Amniotic stem cell (primary cell): ENCODE data around the gene CHMP4A.

ENCODE experiments used
- DNase-seq: peaks from one replicate; lab custom pipeline; 2025; lab: John Stamatoyannopoulos, UW

Gene CHMP4A

DNA sequence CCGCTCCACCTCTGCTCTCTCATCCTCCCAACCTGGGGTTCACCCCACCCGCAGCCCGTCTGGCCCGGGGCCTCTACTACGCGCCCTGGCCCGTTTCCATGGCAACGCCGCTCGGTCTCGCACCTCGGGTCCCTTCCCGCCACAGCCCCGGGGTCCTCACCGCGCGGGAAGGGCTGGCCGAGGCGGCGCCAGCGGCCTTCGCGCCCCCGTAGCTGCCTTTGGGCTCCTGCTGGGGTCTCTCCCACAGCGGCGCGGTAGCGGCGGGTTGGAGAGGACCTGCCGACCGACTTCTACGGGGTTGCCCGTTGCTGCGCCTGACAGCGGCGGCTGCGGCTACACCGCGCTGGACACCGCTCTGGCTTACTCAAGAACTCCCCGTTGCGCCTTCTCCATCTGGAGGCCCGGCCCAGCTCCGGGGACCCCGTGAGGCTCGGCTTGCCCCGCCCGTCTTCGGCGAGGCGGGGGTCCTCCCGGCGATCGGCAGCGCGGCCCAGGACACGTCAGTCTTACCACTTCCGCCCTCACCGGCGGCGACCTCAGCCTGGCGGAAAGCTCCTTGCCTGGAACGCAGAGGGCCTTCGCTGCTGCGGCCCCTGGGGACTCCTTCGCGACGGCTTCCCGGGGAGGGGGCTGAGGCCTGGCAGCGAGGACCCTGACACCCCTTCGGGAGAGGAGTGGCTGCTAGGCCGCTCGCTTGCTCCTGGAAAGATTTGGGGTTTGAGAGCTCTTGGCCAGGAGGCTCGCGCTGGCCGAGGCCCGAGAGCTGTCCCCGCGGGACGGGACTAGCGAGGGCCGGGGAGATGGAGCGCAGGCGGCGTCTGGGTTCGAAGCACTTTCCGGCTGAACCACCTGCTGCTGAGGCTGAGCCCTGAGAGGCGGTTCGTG lies 17.9 kb downstream of the CHMP4A start, which contains the start of gene TM9SF1:
Gene TM9SF1, minus strand, starts transcription at position 256 of the 885 bp plus-strand sequence. CDS start 422 bp downstream, outside the sequence.
- DNase-seq, result peak; percentile 28

DNA sequence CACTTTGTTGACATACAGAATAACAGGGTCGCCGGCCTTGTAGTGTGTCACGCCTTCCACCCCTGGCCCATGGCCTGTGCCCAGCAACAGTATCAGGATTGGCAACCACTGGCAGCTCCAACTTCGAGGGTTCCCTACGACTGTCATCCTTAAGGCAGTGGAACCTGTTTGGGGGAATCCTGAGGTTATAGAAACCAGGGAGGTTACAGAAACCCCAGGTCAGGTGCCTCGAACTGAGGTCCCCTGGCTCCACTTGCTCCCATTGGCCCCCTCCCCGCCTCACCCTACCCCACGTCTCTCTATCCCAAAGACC lies 18.5 kb downstream of the CHMP4A start:
- no peak for DNase-seq

DNA sequence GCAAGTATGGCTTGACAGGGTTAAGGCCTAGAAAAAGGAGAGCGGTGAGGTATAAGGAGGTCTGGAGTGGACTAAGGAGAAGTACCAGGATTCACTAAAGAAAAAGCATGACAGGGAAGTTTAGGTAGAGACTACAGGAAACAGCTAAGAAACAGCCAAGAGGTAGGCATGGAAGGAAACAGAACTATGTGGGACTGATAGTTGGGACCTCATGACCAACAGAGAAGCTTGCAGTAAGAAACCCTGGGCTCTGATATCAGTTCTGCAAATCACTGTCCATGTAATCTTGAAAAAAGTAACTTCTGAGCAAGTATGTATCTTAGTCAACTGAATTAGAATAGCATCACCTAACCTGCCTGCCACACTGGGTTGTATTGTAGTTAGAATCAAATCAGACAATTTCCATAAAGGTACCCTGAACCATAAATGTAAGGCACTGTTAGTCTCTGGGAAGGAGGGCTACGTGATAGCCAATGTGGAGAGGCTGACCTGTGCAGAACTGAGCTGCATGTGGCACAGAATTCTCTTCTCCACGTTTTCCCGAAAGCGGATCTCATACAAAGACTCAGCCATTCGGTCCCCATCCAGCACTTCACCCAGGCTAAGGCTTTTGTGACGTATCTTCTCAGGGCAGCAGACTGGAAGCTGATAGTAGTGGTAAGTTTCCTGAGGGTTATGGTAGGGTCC lies 19.0 kb downstream of the CHMP4A start:
- DNase-seq, result no peak

DNA sequence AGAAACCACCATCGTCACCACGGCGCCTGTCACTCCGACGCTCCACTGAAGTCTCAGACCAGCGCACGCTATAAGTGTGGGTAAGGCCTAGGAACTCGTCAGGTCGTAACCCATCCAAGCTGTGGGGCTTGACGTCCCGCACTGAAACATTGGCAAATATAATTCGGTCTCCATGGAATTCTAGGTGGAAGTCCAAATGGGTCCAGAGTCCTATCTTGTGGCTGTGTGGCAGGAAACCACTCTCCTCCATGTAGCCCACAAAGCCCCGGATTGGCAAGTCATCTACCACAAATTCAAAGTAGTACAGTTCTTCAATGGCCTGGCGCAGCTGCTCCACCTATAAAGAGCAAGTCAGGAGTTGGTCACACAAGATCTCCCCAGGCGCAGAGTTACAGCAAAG lies 20.4 kb downstream of the CHMP4A start:
- no peak for DNase-seq

DNA sequence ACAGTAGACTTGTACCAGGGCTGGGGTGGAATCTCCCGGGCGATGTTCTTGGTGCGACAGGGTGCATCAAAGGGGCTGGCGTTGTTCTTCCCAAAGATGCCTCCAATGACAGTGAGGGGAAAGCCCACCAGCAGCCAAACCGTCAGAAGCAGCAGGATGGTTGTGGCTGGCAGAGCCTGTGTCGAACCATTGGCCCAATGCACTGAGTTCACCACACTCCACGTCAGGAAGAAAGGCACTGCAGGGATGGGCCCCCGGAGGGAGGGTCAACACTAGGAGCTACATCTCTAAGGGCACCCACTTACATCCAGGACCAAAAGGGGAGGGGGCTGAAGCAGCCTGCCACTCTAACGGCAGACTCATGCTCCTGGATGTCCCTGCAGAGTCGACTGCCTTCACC lies 22.9 kb downstream of the CHMP4A start:
- no peak for DNase-seq

DNA sequence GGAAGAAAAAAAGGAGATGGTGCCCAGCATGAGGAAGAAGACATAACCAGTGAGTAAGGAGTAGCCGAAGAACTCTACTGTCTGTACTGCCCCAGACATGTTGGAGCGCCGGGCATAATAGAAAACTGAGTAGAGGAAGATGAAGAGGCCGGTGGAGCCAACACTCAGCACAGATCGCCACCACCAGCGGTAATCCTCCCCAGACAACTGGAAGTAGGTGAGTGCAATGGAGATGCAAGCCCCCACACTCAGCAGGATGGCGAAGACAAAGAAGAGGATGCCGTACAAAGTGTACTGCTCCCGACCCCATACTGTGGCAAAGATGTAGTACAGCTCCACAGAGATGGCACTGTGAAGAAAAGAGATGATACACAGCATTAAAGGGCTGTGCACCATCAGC lies 23.8 kb downstream of the CHMP4A start:
- no peak for DNase-seq

DNA sequence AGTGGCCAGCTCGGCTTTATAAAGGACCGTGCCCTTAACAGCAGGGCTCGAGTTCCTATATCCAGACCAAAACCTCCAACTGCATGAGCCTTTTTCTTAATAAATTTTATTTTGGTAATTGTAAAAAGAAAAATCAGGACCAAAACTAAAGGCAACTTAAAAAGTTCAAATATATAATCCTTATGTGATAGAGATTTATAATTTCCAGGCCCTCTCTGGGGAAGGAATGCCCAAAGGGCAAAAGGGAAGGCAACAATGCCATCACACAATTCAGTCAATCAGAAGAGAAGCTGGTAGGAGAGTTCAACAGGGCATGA lies 24.3 kb downstream of the CHMP4A start:
- DNase-seq, result no peak

DNA sequence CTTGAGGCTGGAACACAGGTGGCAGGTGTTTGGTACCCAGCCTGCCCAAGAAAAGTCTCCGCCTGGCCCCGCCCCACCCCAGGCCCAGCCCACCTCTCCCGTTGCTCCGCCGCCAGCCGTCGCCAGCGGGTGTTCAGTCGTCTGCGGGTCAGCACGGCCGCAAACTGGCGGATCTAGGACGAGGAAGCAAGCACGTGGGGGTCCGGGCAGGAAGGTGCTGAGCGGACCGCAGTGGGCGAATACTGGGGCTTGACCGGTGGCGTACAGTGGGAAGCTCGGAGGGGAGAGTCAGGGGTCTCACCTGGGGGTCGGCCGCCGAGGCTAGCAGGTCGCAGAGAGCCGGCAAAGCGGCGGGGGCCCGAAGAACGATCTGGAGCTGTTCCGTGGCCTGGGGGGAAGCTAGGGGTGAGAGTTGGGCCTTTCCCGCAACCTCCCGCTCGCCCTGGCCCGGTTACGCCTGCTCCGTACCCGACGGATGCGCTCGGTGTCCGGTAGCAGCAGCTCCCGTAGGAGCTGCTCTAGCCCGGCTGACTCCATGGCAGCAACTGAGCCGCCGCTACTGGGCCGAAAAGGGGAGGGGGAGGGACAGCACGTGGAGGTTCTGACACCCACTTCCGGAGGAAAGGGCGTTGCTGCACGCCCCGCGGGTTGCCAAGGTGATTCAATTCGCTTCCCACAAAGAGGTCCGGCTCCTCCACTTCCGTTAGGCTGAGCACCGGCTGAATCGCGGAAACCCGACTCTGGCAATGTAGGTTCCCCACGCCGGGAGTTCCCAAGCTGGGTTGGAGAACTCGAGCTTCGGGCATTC lies 24.8 kb downstream of the CHMP4A start, which contains the start of gene IPO4:
Gene IPO4, minus strand, starts transcription at position 566 of the 808 bp plus-strand sequence. Its CDS starts 29 bp downstream, at position 537.
- DNase-seq, result peak; percentile 97

DNA sequence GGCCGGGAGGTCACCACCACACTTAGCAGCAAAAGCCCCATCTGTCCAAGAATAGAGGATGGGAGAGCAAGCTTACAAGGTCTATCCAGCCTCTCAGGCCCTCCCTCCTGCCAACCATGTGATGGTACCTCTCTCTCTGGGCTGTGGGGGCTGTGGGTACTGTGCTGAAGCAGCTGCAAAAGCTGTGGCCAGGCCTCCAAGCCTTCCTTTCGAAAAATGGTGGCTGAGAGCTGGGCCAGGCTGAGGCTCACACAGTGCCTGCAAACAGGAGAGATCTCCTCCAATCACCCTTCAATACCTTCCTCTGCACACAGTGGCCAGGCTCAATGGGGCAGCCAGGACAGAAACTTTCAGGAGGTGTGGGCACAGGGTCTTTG lies 25.8 kb downstream of the CHMP4A start:
- no peak for DNase-seq

DNA sequence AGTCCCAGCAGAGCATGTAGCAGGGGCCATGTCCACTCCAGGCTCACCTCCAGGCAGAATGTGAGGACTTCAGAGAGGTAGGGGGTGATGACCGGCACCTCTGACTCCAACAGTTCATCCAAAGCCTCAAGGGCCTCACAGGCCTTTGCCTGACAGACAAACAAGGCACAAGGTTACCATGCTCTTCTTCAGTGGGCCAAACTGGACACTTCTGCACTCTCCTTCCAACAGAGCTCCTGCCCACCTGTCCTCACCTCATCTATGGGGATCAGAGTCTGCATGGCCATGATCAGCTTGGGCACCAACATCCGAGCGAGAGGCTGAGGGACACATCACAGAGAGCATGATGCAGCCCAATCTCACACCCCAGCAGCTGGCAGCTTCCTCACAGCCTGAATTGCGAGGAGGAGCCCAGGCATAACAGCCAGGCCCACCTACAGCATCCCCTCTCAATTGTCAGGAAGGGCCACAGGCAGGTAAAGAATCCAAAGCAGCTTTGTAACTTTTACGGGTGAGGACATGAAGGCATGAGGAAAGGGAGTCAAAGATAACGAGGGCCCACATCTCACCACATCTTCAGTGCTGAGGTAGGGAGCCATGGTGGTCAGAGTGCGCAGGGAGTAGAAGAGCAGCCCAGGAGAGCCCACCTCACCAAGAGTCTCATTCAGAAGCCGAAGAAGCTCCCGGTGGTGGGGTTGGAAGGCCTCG lies 26.3 kb downstream of the CHMP4A start:
- DNase-seq, result no peak

DNA sequence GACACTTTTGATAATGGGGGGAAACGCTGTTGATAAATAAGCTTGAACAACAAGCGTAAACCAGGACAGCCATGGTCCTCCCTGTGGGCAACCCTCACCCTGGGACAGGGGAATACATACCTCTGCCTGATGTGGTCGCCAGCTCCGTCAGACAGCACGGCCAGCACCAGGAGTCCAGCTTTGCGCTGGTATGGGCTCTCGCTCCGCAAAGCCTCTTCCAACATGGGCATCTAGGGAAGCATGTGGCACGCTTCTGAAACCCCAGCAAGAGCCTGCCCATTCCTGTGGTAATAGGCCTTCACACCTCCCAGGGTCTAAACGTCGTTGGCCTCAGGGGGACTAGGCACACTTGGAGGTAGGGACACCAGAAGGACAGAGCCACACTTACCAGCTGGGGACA lies 27.5 kb downstream of the CHMP4A start:
- no peak for DNase-seq

DNA sequence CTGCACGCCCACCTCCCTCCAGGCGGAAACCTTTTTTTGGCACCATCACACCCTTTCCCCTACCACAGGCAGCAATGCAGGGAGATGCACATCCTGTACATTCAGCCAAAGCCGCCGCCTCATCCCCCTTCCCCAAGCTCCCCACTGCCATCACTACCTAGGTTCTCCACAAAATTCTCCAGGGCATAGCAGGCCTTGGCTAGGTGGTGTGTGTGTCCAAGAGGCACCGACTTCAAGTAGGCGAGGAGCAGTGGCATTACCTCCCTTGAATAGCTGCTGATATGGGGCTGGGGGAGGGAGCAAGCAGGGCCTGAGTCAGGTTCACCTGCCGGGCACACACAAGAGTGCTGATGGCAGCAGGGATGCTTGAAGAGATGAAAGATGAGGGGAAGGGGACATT lies 28.3 kb downstream of the CHMP4A start:
- DNase-seq, result no peak

DNA sequence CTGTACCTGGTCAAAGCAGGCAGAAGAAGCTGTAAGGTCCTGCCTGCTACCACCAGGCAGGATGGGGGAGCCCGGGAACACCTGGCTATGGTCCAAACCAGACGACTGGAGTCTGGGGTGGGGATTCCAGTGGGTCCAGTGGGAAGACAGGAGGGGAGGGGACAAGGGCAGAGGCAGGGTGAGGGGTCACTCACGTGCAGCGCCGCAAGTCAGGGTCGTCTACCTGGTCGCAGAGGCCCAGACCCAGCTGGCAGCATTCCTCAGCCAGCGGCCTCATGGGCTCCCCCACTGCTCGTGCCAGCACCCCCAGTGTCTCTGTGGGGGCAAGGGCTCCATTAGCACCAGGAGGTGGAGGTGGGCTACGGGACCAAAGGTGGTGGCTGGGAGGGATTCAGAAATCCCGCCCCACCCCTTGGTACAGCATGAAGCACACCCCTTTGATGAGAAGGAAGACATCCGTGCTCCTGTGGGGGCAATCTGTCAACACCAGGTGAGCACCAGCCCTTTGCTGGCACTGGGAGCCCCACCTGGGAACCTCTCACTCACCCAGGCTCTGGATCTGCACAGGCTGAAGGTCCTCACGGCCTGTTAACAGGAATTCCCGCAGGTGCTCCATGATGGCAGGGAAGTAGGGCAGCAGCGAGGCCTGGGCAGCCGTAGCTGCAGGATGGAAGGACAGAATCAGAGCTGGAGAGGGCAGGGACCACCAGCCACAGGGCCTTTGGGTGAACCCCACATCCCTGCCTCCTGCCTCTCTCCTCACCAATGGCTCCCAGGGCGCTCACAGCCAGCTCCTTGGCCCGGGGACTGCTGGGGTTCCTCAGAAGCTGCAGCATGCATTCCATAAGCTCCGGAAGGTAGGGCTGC lies 29.0 kb downstream of the CHMP4A start:
- no peak for DNase-seq

DNA sequence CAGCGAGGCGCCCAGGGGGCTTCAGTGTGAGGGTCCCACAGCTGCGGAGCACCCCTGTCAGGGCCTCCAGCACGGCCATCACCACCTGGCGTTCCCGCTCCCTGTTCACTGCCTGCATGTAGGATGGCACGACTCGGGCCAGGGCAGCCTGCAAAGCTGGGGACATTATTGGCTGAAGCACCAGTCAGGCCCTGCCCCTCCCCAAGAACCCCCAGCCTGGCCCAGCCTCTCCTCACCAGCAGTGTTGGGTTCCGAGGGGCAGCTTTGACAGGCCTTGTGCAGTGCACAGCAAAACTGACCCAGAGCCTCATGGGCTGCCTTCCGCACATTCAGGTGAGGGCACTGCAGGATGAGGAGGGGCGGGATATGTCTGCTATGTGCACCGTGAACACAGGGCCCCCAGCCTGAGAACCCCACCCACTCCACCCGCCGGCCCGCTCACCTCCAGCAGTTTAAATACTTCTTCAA lies 30.2 kb downstream of the CHMP4A start:
- DNase-seq, result no peak

DNA sequence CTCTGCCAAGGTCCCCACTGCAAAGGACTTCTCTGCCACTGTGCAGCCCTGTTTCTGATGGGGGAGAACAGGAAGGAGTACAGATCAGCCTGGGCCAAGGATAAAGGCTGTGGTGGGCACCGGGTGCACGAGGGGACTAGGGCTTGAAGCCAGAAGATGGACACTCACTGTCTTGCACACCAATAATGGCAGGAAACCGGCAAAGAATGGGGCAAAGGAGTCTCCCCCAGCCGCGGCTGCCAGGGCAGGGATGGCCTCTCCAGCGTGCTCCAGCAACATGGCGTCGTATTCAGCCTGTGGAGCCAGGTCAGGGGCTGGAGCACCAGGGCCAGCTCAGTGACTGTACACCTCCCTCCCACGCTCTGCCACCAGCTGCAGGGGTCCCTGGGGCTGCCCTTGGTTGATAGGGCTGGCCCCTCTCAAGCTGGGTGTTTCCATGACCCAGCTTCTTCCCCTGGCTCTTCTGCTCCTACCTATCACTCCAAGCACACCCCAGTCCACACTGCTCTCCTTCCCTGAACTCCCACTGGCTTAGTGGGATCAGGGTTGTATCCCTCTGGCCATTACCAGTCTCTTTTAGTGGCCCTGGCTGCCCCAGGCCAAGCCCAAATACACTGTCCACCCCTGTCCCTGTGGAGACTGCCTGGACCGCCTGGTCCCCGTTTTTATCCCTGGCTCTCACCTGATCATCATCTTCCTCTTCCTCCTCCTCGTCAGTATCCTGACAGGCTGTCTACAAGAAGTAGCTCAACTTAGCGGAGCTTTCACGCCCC lies 31.0 kb downstream of the CHMP4A start:
- no peak for DNase-seq

DNA sequence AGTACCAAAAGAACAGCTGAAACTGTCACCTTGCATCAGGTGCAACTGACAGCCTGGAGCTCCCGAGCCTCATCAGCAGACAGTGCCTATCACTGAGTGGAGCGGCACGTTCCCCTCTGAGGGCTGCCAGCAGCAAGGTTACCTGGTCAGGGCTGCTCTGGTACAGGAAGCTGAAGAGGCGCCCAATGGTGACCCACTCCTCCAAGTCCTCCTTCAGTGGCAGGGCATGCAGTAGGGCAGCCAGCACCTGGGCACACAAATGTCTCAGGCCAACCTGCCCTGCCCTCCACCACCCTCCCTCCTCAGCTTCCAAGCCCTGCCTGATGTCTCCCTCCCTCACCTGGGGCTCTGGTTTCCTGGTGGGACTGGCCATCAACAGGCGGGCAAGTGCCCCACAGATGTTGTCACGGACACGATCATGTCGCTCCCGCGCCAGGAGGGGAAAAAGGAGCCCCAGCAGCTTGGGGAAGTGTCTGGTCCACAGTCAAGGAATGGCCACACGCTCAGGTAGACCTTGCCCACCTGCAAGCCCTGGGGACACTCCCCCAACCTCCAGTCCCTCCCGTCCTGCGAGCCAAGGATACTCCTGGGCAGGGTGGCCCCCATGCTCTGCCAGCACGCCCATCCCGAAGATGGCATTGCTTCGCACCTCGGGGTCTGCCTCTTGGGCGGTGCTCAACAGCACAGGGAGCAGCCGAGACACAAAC lies 31.8 kb downstream of the CHMP4A start:
- no peak for DNase-seq

DNA sequence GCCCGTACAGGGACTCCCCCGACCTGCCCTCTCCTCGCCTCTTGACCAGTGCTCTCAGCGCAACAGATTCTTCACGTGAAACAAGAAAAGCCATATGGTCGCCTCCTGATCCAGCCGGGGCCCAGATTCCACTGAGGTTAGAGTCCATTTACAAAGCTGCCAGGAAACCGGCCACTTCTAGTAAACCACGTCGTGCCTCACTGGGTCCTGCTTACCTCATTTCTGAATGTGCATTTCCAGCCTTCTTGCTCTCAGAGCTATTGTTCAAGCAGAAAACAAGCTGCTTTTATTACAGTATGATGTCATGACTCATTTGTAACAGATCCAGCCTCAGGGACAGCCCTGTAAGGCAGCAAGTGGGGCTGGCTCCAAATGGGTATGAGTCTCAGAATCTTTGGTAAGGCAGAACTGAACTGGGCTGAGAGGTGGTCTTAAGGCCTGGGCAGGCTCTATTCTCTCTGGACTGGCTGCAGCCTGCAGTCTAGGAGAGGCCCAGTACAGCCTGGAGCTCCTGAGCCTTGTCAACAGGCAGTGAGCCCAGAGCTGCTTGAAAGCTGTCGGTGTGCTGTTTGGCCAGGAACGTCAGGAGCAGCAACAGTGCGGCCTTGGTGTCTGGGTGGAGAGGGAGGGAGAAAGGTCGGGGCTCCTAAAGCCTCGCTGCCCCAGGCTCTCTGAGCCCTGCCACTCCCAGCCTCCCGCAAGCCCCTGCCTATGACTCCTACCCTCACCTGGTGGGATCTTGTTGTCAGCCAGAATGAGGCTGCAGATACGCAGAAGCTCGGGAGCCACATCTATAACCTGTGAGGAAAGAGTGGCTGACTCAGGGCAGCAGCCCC lies 33.1 kb downstream of the CHMP4A start:
- peak; percentile 12 for DNase-seq

DNA sequence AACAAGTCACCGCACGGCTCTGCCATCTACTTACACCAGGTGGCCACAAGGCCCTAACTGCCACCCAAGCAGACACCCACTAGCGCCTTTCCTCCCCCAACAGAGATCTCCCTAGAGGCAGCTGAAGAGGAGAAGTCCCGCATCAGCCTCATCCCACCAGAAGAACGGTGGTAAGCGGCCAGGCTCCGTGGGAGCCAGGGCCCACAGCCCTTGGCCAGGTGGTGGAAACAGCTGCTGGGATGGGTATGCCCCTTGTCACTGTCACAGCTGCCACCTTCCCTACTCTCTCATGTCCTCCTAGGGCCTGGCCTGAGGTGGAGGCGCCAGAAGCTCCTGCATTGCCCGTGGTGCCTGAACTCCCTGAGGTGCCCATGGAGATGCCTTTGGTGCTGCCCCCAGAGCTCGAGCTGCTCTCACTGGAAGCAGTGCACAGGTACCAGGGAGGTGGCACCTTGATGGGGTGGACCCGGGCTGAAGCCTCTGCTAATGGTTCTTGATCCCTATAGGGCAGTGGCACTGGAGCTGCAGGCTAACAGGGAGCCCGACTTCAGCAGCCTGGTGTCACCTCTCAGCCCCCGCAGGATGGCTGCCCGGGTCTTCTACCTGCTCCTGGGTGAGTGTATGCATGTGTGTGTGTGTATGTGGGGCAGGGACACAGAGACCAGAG lies 33.9 kb downstream of the CHMP4A start:
- no peak for DNase-seq
